ENCODE measurements around the gene JAK2.
"Not testable (repeated sequence)": the region's sequence is repeated elsewhere in the genome, so short reads cannot be mapped to it uniquely, and the experiment has no call there.

JAK2 gene

DNA sequence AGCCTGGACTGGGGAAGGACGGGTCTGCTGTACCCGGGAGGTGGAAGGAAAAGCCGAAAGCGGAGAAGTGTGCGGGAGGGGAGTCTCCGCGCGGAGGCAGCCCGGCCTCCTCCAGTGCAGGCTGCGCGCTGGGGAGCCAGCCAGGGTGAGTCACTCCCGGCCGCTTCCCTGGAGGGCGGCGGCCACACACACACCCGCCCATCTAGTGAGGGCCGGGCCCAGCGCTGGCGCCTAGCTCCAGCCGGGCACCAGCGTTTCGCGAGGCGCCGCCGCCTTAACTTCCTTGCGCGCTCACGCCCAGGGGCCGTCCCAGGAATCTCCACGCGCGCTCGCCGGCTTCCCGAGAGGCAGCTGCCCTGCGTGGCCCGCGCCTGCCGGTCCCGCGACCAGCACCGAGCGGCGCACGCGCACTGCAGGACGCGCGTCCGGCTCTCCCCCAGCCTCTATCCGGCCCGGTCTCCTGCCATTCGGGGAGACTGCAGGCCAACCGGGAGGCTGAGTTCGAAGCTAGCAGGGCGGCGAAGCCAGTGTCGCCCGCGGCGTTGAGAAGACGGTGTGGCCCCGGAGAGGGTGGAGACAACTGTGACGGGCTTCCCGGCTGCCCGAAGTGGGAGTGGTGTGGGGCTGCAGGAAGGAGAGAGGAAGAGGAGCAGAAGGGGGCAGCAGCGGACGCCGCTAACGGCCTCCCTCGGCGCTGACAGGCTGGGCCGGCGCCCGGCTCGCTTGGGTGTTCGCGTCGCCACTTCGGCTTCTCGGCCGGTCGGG is at the start of gene JAK2:
JAK2 (plus strand) TSS at position 652 of the 765 bp plus-strand sequence. CDS start 36,716 bp downstream, outside the sequence.
- DNase-seq (ENCODE audit: low read depth in 2 of 2): peak; percentile 63 to 71

DNA sequence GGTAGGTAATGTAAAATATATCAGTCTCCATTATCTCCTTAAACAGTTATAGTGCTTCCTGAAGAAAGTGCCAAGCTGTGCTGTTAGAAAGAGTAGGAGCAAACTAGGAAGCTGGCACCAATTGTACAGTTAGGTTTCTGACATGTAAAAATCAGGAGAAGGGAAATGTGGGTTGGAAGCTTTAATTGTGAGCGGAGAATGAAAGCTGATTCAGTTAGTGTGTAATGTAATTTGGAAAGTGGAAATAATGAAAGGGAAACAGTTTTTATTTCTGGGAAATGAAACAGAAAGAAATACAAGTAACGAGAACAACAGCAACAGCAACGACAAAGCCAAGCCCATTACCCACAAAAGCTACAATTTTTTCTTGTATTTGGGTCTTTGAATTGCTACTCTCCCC is 48.8 kb upstream of the JAK2 start:
- DNase-seq (ENCODE audit: low read depth in 2 of 2): no peak

- DNase-seq (ENCODE audit: low read depth in 2 of 2): no peak
These were observed 48.2 kb upstream of the JAK2 start for GRCh38 chr9:4936823-4937222.

GRCh38 chr9:4937446-4937845 is 47.6 kb upstream of the JAK2 start:
- DNase-seq (ENCODE audit: low read depth in 2 of 2): no peak

DNA sequence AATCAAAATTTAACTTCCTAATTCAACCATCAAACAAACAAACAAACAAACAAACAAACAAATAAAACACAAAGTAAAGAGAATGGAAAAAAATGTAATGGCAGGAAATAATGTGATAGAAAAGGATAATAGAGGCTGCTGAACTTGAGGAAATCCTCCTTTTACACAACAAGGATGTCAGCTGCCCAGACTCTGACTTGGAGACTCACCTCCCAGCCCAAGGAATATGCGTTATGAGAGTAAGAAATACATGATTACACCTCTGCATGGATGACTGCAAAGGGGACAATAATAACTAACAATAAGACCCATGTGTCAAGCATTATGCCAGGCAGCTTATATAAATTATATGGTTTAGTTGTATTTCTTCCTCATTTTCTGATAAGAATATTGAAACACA is 46.6 kb upstream of the JAK2 start:
- DNase-seq (ENCODE audit: low read depth in 2 of 2): no peak

DNA sequence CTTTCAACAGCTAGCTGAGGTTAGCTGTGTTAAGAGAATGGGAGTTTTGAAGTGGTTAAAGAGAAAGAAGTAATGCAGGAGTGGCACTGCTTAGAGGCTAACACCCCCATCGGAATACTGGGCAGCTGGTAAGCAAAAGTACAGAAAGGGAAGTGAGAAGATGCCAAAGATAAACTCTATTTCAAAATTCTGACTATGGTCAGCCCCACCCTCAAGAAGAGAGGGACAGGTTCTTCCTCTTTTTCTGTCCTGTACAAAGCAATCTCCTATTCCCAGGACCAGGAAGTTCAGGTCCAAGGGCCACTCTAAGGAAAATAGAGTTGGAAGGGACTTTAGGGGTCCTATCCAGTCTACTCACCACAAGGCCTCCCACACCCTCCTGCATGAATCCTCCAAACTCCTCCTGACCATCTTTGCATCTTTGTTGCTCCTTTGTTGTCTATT is 45.9 kb upstream of the JAK2 start:
- no peak for DNase-seq (ENCODE audit: low read depth in 2 of 2)

DNA sequence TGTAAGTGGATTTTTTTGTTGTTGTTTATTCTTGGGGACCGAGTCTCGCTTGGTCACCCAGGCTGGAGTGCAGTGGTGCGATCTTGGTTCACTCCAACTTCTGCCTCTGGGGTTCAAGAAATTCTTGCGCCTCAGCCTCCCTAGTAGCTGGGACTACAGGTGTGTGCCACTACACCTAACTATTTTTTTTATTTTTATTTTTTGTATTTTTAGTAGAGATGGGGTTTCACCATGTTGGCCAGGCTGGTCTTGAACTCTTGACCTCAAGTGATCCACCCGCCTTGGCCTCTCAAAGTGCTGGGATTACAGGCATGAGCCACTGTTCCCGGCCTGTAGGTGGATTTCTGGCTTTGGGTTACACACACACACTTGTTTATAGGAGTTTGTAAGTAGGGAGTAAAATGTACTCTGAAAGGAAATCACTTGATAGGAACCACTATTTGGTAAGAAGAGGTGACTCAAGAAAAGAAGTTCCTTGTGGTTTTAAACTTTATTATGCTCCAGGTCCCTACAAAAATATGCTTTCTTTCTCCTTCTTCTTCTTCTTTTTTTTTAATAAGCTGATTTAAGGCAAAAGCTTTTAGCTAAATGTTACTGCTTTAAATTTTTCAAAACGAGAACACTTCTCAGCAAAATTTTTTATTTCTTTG is 42.9 kb upstream of the JAK2 start:
- not testable (repeated sequence) for DNase-seq (ENCODE audit: low read depth in 2 of 2)

DNA sequence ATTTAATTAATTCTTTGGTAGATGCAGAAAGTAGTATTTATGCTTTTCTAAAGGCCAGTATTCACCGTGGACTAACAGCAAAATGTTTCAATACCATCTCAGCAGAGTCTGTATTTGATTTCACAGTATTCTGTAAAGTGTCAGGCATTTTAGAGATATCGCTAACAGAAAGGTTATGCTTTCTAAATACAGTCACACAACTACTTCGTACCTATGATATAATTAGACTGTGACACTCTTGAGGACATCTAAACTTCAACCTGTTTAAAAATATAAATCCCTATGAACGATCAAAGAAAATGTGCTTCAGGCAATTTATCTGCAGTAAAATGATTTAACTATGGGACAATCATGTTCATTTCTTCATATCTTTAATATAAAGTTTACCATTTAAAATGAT is 41.7 kb upstream of the JAK2 start:
- no peak for DNase-seq (ENCODE audit: low read depth in 2 of 2)

DNA sequence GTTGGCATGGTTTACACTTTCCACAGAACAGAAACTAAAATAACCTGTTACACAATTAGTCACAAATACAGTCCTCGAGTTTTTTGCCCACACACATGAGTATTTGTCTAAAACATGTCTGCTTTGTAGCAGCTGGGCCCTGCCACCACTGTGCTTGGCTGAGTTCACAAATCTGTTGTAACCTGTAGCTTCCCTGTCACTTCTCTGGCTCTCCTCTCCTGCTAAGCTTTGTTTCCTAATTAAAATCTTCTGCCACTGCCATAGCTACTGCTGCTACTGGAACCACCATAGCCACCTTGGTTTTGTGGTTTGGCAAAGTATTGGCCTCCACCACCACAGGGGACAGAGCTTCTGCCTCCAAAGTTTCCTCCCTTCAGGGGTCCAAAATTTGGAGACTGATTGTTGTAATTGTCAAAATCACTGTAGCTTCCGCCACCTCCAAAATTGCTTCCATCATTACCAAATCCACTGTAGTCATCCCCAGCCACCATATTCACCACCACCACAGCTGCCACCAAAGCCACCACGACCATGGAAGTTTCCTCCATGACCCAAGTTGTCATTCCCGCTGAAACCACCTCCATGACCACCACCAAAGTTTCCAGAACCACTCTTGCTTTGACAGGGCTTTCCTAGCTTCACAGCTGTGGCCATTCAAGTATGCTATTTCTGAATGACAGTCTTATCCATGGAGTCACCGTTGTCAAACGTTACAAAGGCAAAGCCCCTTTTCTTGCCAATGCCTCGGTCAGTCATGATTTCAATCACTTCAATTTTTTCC is 40.5 kb upstream of the JAK2 start:
- peak in 1 of 2 donors; percentile 33 for DNase-seq (ENCODE audit: low read depth in 2 of 2)

GRCh38 chr9:4946937-4947336 is 38.1 kb upstream of the JAK2 start:
- no peak for DNase-seq (ENCODE audit: low read depth in 2 of 2)

DNA sequence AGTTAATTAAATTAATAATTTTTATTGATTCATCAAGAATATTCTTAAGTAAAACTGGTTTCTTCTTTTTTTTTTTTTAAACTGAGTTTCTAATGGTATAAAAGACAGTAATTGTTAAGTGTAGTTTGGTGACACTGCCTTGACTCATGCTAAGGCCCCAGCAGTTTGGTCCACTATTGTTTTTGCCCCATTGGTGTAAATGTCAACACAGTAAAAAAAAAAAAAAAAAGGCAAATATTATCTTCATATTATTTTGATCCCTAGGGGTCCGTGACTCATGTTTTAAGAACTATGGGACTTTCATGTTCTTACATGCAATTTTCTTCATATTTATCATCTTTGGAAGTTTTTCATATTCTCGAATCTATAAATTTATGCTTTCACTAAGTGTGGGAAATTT is 29.2 kb upstream of the JAK2 start:
- DNase-seq (ENCODE audit: low read depth in 2 of 2): no peak

DNA sequence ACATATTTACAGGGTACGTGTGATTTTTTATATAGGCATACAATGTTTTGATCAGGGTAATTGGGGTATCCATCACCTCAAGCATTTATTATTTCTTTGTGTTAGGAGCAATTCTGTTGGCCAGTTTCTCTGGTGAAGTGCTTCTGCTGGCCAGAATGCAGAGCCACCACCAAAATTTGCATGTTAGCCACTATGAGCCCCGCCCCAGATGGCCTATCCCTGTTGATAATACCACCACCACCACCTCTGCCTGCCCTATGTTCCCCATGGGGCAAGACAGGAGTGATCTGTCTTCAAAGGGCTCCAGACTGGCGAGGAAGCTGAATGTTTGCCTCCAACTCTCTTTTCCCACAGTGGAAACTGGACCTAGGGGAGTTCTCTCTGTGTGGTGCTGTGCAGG is 26.0 kb upstream of the JAK2 start:
- DNase-seq (ENCODE audit: low read depth in 2 of 2): no peak

DNA sequence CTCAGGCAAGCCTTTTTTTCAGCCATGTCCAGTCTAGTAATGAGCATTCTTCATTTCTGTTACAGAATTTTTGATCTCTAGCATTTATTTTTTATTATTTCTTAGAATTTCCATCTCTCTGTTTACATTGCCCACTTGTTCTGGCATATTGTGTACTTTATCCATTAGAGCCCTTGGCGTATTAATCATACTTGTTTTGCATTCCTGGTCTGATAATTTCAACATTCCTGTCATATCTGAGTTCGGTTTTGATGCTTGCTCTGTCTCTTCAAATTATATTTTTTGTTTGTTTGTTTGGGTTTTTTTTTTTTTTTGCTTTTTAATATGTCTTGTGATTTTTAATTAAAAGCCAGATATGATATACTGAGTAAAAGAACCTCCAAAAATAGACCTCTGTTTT is 23.0 kb upstream of the JAK2 start:
- DNase-seq (ENCODE audit: low read depth in 2 of 2): no peak

DNA sequence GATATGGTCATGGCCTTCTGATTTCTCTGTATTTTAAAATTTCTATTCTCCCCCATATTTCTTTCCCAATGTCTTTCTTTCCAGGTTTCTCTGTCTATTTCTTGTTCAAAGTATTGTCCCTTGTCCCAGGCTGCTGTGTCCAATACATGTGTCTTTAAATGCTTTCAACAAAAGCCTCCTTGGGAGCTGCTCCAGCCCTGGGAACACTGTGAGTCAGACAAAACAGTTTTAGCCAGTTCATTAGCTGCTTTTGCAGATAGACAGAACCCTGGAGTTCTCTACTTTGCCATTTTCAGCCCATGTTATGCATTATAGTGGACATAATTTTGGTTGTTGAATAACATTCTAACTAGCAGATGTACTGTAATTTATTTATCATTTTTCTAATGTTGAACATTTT is 20.5 kb upstream of the JAK2 start:
- no peak for DNase-seq (ENCODE audit: low read depth in 2 of 2)

GRCh38 chr9:4965174-4965821 is 19.8 kb upstream of the JAK2 start:
- no peak for DNase-seq (ENCODE audit: low read depth in 2 of 2)

DNA sequence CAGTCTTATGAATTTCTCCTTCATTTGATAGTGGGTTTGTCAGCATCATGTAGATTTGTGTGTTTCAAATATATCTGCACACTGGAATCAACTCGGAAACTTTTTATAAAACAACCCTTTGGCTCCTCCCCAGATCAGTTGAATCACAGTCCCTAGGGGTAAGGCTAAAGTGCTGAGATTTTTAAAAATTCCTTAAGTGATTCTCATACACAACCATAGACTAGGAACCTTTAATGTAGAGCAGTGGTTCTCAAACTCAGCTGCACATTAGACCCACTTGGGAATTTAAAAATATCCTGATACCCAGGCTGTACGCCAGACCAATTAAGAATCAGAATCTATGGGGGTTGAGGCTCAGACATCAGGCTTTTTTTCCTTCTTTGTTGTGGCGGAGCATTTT is 17.5 kb upstream of the JAK2 start:
- DNase-seq (ENCODE audit: low read depth in 2 of 2): no peak

DNA sequence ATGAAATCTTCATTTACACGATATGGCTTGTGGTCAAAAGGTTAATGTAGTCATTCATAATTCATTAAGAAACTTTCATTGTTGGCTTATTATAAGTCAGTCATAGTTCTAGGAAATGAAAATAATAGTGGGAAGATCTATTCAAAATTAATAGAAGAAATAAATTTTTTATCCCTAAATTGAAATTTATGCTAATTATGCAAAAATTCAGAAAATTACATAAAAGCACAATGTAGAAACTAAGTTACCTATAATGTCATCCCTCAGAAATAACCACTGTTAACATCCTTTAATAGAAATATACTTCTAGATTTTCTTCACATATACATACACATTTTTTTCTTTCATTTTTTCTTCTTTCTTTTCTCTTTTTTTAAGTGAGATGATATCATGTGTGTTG is 15.9 kb upstream of the JAK2 start:
- no peak for DNase-seq (ENCODE audit: low read depth in 2 of 2)

- peak; percentile 54 to 60 for DNase-seq (ENCODE audit: low read depth in 2 of 2)
These were observed 14.0 kb upstream of the JAK2 start for GRCh38 chr9:4970970-4971641.

DNA sequence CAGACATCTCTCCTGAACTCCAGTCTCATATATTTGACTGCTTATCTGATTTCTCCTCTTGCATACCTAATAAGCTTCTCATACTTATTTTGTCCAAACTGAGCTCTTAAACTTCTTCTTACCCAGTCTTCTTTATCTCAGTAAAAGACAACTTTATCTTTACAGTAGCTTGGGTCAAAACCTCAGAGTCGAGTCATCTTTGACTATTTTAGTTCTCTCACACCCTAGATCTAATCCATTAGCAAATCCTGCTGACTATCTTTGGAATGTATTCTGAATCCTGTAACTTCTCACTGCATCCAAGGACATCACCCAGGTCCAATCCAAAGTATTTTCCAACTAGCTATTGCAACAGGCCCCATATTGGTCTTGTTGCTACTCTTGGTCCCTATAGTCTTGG is 11.8 kb upstream of the JAK2 start:
- no peak for DNase-seq (ENCODE audit: low read depth in 2 of 2)

DNA sequence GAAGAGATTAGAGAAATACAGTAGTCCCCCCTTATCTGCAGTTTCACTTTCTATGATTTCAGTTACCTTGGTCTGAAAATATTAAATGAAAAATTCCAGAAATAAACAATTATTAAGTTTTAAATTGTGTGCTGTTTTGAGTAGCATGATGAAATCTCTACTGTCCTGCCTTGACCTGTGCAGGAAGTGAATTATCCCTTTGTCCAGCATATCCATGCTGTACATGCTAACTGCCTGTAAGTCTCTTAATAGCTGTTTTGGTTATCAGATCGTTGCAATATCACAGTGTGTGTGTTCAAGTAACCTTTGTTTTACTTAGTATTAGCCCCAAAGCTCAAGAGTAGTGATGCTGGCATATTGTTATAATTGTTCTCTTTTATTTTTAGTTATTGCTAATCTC is 11.2 kb upstream of the JAK2 start:
- DNase-seq (ENCODE audit: low read depth in 2 of 2): no peak

DNA sequence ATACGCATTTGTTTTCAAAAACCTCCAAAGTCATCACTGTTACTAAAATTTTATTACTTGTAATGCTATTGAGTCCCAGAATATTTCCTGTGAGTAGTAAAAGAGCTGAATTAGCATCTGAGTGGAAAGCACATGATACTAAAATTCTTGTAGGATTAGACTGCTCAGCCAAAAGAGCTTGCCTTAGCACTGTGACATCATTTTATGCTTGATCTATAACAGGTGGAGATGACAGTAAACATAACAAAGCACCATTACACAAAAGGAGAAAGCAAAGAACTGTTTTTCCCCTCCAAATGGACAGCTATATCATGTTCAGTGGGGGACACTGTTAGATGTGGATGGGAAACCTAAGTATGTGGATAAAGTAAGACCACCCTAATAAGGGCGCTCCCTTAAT is 5.8 kb upstream of the JAK2 start:
- no peak for DNase-seq (ENCODE audit: low read depth in 2 of 2)
